HG03280 (cell line): Measurements from ENCODE around the gene TMEM247.
A peak's percentile ranks its signal among the peaks of the same experiment; 100 is the strongest.
"Not testable (repeated sequence)": the region's sequence is repeated elsewhere in the genome, so short reads cannot be mapped to it uniquely, and the experiment has no call there.

ENCODE experiments used
- ATAC-seq: cut with Tn5 transposase; IDR thresholded peaks from one replicate; pipeline ENCODE4 v1.9.1; 2021; ENCODE audit warnings: mild to moderate bottlenecking, moderate library complexity; ENCODE audit not compliant: unreplicated experiment

TMEM247 gene

DNA sequence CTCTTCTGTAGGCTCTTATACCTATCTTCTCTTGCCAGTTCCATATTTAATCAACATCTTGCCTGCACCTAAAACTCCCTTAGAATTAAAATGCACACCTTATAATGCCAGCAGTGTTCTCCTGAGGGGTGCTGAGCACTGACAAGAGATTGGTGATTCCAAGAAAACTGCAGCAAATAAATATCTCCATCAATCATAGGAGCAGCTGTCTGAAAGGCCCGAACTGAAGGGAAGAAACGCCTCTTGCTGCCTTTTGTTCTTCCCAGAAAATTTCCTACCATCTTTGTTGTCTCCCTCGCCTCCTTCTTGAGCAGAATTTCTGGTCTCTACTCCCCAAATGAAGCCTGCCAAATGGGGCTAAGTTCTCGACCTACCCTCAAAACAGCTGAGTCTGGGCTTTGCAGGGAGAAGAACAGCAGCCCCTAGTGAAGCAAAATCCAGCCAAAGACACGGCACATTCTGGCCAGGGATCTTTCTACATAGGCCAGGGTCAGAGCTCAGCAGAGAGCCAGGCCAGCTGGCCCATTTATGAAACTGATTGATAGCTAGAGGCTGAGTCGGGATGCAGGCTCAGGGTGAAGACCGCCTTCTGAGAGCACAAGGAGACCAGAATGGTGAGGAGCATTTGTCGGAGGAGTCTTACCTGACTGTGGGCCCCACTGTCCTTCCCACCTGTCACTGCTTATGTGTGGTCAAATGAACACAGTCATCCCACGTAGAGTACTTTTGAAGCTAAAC, 20.4 kb upstream of the TMEM247 start:
- no peak for ATAC-seq

- no peak for ATAC-seq
These were observed 19.7 kb upstream of the TMEM247 start for GRCh38 chr2:46459694-46460093.

- no peak for ATAC-seq
These were observed 19.0 kb upstream of the TMEM247 start for GRCh38 chr2:46460241-46460921.

- peak; percentile 62 for ATAC-seq
These were observed 18.2 kb upstream of the TMEM247 start for GRCh38 chr2:46461011-46461674.

DNA sequence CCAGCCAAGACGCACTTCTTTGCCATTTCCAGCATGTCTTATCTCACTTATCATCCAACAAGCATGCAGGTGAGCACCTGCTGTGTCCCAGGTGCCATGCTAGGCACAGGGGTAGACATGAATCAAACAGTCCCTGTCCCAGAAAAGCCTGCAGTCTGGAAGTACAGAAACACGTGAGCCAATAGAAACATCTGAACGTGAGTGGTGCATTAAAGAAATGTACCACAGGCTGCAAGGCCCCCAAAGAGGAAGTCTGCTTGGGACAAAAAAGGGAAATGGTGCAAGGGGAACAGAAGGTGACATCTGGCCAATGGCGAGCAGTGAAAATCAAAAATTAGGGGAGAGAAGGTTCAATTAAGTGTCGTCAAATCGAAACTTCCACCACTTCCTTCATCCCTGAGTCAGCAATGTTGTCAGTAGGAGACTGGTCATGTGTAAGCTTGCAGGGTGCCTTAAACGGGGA, 17.6 kb upstream of the TMEM247 start:
- ATAC-seq, result peak; percentile 12

- ATAC-seq, result no peak
These were observed 16.4 kb upstream of the TMEM247 start for GRCh38 chr2:46462936-46463335.

GRCh38 chr2:46469116-46469515, 10.2 kb upstream of the TMEM247 start:
- no peak for ATAC-seq

GRCh38 chr2:46469700-46470099, 9.7 kb upstream of the TMEM247 start:
- no peak for ATAC-seq

GRCh38 chr2:46470114-46470628, 9.2 kb upstream of the TMEM247 start:
- ATAC-seq, result no peak

DNA sequence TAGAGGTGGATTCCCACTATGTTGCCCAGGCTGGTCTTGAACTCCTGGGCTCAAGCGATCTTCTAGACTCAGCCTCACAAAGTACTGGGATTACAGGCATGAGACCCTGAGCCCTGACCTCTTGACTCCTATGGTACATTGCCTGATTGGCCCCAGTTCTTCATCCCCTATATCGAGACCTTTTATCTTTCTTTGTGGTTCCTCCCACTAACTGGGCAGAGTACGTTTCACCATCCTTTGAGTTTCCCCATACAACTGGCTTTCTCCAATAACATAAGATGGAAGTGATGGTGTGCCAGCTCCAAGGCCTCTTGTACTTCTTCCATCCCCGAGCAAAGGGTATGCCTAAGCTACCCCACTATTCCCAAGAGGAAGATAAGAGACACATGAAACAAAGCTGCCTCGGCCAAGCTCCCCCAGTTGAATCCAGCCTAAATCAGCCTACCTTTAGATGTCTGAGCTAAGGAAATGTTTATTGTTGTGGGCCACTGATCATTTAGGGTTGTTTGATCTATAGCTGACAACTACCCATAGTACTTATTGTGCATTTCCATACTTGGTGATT, 8.3 kb upstream of the TMEM247 start:
- no peak for ATAC-seq

DNA sequence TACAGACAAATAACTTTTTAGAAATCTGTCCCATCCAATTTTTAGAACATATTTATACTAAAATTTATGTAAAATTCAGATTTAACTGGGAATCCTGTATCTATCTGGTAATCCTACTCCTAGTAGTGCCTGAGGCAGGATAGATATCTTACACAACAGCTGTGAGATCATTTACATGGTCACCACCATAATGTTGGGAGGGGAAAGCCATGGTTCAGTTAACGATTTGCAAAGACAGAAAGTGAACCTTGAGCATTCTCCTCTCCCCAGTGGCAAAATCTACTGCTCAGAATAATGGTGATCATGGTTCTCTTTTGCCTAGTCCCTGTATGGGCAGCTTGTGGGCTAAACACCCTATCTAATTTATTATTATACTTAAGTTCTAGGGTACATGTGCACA, 7.7 kb upstream of the TMEM247 start:
- no peak for ATAC-seq

DNA sequence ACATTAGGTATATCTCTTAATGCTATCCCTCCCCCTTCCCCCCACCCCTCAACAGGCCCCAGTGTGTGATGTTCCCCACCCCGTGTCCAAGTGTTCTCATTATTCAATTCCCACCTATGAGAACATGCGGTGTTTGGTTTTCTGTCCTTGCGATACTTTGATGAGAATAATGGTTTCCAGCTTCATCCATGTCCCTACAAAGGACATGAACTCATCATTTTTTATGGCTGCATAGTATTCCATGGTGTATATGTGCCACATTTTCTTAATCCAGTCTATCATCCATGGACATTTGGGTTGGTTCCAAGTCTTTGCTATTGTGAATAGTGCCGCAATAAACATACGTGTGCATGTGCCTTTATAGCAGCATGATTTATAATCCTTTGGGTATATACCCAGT, 7.2 kb upstream of the TMEM247 start:
- ATAC-seq, result not testable (repeated sequence)

DNA sequence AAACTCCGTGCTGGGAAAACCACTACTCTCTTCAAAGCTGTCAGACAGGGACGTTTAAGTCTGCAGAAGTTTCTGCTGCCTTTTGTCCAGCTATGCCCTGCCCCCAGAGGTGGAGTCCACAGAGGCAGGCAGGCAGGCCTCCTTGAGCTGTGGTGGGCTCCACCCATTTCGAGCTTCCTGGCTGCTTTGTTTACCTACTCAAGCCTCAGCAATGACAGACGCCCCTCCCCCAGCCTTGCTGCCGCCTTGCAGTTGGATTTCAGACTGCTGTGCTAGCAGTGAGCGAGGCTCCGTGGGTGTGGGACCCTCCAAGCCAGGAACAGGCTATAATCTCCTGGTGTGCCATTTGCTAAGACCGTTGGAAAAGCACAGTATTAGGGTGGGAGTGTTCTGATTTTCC, 1.9 kb upstream of the TMEM247 start:
- ATAC-seq, result not testable (repeated sequence)

DNA sequence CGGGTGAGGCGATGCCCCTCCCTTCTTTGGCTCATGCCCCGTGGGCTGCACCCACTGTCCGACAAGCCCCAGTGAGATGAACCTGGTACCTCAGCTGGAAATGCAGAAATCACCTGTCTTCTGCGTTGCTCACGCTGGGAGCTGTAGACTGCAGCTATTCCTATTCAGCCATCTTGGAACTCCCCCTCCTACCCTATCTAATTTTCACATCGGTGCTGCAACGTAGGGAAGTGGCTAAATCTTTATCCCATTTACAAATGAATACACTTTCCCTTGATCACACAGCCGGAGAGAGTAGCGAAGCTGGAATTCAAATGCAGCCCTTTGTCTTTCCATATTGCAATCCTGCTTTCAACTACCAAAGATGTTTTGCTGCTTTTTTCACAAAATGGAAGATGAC, 1.4 kb upstream of the TMEM247 start:
- no peak for ATAC-seq

GRCh38 chr2:46480562-46480961, 1.2 kb downstream of the TMEM247 start:
- ATAC-seq, result no peak

GRCh38 chr2:46481198-46482193, 2.1 kb downstream of the TMEM247 start:
- no peak for ATAC-seq

DNA sequence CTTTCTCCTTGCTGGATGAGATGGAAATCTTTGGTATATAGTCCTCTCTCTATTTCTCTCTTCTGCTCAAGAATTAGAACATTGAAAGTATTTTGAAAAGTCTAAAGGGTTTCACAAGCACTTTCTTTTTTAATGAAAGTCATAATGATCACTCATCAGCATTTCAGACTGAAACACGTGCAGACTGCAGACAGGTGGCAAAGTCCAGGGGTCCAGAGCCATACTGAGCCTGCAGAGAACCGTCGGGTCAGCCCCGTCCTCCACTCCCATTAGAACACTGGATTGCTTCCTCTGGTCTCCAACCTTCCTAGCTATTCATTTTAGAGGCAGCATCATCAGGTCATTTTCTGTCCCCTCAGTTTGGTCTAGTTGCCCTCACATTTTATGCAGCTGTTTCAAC, 3.1 kb downstream of the TMEM247 start:
- no peak for ATAC-seq

- no peak for ATAC-seq
These were observed 5.6 kb downstream of the TMEM247 start for GRCh38 chr2:46485002-46485401.

GRCh38 chr2:46486436-46486835, 7.1 kb downstream of the TMEM247 start:
- no peak for ATAC-seq

GRCh38 chr2:46487667-46488335, 8.4 kb downstream of the TMEM247 start:
- no peak for ATAC-seq
